ENCODE data around the gene SGTA. TPM values are rescaled to one million over a fixed set of nuclear protein-coding genes. Genes with fewer than 3 reads are reported as not detected.

SGTA gene
- total RNA-seq, 1 experiment from 2014 or later: 109 TPM

- H3K4me2 ChIP-seq (ENCODE audit: low read length): no peak overlapping the region
- DNase-seq (ENCODE audit: low read depth, low spot score) (no peak), ATAC-seq (no peak)
- no peak overlapping the region for H2AFZ ChIP-seq (ENCODE audit: low read depth, low read length, poor library complexity, severe bottlenecking)
- H3K9me3 ChIP-seq (ENCODE audit: control insufficient read depth in 1 of 2, insufficient read depth in 1 of 2, low read depth in 1 of 2, low read length in 2 of 2): no peaks in the 10 kb centered on the region
- no peak for TF ChIP-seq SRF (IDR thresholded peaks at IDR 0.05; ENCODE audit: low read depth)
- TF ChIP-seq ZFX (IDR thresholded peaks at IDR 0.05): no peak
- TF ChIP-seq CEBPB (IDR thresholded peaks at IDR 0.05; ENCODE audit: low read depth): no peak
- TF ChIP-seq ELF1 (IDR thresholded peaks at IDR 0.05; ENCODE audit: borderline replicate concordance, low read depth): no peak
- TF ChIP-seq MAX (IDR thresholded peaks at IDR 0.05): no peak
- TF ChIP-seq ZBTB33 (IDR thresholded peaks at IDR 0.05; ENCODE audit: extremely low read depth, insufficient replicate concordance, low read length): no peak
- no peak for TF ChIP-seq TCF7L2 (IDR thresholded peaks at IDR 0.05; ENCODE audit: borderline replicate concordance, extremely low read depth, insufficient read depth, insufficient read length)
- no peak for TF ChIP-seq REST (IDR thresholded peaks at IDR 0.05; ENCODE audit: low read depth)
- TF ChIP-seq CTCF (IDR thresholded peaks at IDR 0.05 in 2 of 3, conservative IDR thresholded peaks at IDR 0.05 in 1 of 3; ENCODE audit: borderline replicate concordance in 1 of 3, insufficient read depth in 1 of 3, low read depth in 2 of 3, low read length in 2 of 3): no peak
- TF ChIP-seq EZH2 (IDR thresholded peaks at IDR 0.05): no peak
- TF ChIP-seq ZNF274 (IDR thresholded peaks at IDR 0.05; ENCODE audit: low read depth, low read length): no peak
- no peak for TF ChIP-seq SIN3A (IDR thresholded peaks at IDR 0.05; ENCODE audit: low read depth)
- TF ChIP-seq JUND (IDR thresholded peaks at IDR 0.05): no peak
- no peak for TF ChIP-seq EZH2phosphoT487 (IDR thresholded peaks at IDR 0.05; ENCODE audit: borderline replicate concordance)
- no peak for TF ChIP-seq RAD21 (IDR thresholded peaks at IDR 0.05; ENCODE audit: low read depth)
- no peak for TF ChIP-seq ATF3 (IDR thresholded peaks at IDR 0.05)
- TF ChIP-seq POLR2AphosphoS5 (IDR thresholded peaks at IDR 0.05; ENCODE audit: low read depth, low read length): no peak
- TF ChIP-seq FOSL1 (IDR thresholded peaks at IDR 0.05; ENCODE audit: low read depth): no peak
- RAD21 ChIA-PET (ENCODE audit: low non-redundant PET in 1 of 2, low total read pairs in 2 of 2, uncharacterized antibody in 2 of 2, unreplicated experiment in 2 of 2): no interaction called here
- H3K9me2 ChIP-seq (ENCODE audit: insufficient read depth): no peaks in the 10 kb centered on the region
- no peaks in the 10 kb centered on the region for H3K4me1 ChIP-seq (ENCODE audit: control insufficient read depth in 1 of 2, insufficient read depth in 2 of 2, low read length in 2 of 2)
- BruUV-seq (replicated peaks): no TSS peak
- intact Hi-C loops (cut with micrococcal nuclease): no loop called here
- no peaks in the 10 kb centered on the region for H3K79me2 ChIP-seq (ENCODE audit: insufficient read depth, low read length)
- no peaks in the 10 kb centered on the region for H4K20me1 ChIP-seq (ENCODE audit: insufficient read depth)
- H3K27ac ChIP-seq (ENCODE audit: low read depth, low read length): no peak overlapping the region
- no peak overlapping the region for H3K4me3 ChIP-seq (replicated peaks in 1 of 2; ENCODE audit: low read depth in 1 of 2, low read length in 2 of 2)
- peaks cover 10 to 34% of the 10 kb centered on the region in 2 experiments; a peak in 3 of 4 replicates for H3K36me3 ChIP-seq (ENCODE audit: control insufficient read depth in 1 of 2, insufficient read depth in 2 of 2, low read length in 2 of 2)
- H3K9ac ChIP-seq (ENCODE audit: low read length): no peak overlapping the region
- CTCF ChIA-PET: no interaction called here
- POLR2A ChIA-PET: no interaction called here
- H3K27me3 ChIP-seq (ENCODE audit: insufficient read depth, low read length): no peaks in the 10 kb centered on the region
Measured at GRCh38 chr19:2756921-2757881, 25.9 kb downstream of the SGTA start.

Data from HCT116 (cell line).